Femur (tissue), 1 donor: ENCODE results near the gene SH3BGRL3.
"Not testable (repeated sequence)": the region's sequence is repeated elsewhere in the genome, so short reads cannot be mapped to it uniquely, and the experiment has no call there.

Source experiments
- DNase-seq: peaks from one replicate; pipeline ENCODE4 v3.0.0-alpha.2; 2017

The SH3BGRL3 gene

GRCh38 chr1:26291939-26292338, 12.1 kb downstream of the SH3BGRL3 start:
- DNase-seq = no peak

- not testable (repeated sequence) for DNase-seq
Observed at GRCh38 chr1:26292735-26293134, 12.8 kb downstream of the SH3BGRL3 start.

DNA sequence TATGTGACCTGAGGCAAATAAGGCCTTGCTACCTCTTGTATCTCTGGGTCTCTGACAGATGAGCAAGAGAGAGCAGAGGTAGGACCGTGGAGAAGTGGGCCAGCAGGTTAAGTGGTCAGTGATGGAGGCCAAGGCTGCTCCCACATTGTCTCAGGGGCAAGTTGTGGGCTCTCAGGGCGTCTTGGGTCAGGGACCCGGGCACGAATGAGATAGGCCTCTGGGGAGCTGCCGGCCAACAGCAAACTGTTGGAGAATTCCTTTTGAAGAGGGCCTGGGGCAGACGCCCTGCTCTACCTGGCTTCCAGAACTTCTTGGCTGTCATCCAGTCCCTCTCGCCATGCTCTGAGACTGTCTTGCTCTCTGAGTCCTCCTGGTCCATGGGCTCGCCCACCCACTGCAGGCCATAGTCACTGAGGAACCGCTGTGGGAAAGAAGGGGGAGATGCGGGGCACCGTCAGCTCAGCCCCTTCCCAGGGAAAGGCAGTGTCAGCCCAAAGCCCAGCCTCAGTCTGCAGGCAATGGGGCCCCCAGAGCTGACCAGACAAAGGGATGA, 14.1 kb downstream of the SH3BGRL3 start:
- no peak for DNase-seq

DNA sequence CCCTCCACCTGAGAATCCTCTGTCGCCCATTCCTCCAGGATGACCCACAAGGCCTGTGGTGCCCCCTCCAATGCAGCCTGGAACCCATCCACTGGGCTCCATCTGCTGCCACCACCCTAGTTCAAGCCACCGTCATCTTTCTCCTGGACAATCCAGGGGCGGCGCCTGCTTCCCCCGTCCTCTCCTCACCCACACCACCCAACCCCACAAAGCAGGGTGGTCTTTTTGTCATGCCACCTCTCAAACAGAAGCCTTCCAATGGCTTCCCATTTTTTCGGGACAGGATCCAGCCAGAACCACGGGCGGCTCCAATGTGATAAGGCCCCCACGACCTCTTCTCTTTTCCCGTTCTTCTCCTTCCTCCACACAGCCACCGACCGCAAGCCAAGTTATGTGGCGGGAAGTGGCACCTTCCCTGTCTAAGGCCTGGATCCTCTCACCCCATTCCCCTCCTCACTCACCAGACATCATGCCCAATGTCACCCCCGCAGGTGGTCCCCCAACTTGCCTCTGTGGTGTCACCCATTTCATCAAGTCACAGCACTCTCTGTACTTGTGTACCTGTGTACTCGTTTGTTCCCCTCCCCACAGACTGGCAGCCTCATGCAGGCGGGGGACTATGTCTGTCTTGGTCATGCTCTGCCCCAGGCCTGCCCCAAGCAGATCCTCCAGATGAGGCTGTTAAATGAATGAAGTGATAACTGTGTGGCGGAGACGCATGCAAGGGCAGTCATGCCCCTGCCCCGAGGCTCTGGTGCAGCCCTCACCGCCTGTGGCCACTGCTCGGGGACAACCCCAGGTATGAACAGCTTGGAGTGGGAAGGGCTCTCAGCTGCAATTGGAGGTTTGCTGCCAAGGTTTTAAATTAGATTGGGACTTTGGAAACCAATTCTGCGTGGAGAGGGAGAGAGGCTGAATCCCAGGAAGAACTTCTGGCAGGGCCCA, 15.6 kb downstream of the SH3BGRL3 start:
- DNase-seq = no peak

- no peak for DNase-seq
Observed at GRCh38 chr1:26296340-26297056, 16.6 kb downstream of the SH3BGRL3 start.

DNA sequence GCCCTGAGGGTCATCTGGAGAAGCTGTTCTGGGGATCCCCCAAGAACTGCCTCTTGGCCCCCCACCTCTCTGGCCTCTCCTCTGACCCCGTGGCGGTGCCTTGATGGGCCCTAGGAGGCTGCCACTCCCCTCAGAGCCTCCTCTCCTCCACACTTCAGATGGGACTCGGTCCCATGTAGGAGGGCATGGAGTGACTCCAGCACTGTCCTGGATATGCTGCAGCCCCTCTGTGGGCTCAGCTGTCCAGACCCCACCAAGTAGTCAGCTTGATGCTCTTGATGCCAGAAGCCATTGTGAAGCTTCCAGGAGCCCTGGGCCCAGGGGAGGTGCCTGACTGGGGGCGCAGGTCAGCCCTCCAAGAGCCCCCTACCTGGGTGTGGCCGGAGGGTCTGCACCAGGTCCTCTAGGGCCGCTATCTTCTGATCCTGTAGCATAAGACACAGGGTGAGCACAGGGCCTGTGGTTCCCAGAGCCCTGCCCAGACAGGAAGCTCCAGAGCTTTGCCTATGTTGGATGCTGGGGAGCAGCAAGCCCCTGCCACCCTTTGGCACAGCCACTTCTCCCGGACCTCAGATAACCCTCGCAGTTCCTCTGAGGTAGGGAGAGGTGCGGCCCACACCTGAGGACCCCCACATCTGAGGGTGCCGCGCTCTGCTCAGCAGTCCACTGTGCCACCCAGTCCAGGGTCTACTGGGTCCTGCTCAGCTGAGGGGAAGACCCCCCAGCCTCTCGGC, 17.3 kb downstream of the SH3BGRL3 start:
- no peak for DNase-seq

GRCh38 chr1:26297791-26298124, 17.9 kb downstream of the SH3BGRL3 start:
- no peak for DNase-seq

DNA sequence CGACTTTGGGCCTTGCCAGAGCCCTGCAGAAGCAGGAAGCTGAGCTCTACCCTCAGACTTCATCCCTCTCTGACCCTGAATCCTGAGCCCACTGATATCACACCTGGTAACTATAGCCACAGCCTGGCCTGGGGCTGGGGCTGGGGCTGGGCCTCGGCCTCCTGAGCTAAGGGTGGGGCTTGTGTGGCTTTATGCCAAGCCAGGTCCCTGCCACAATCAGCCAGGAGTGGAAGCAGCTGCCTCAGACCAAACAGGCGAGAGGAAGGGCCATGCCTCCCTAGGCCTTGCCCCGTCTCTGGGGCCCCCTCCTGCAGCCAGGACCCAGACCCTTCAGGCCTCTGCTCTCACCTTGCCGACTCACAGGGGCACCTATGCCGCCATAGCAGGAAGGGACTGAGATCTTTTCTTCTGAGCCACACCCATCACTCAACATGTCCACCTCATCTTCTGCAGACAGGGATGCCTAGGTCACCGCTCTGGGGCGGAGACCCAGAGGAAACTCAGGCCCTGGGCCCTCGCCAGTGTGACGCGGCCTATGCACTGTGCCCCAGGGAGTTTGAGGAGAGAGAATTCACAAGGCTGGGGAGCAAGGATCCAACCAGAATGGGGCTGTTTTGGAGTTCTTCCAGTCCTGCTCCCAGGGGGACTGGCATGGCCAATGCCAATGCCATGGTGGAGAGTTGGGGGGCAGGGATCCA, 20.8 kb downstream of the SH3BGRL3 start:
- no peak for DNase-seq

DNA sequence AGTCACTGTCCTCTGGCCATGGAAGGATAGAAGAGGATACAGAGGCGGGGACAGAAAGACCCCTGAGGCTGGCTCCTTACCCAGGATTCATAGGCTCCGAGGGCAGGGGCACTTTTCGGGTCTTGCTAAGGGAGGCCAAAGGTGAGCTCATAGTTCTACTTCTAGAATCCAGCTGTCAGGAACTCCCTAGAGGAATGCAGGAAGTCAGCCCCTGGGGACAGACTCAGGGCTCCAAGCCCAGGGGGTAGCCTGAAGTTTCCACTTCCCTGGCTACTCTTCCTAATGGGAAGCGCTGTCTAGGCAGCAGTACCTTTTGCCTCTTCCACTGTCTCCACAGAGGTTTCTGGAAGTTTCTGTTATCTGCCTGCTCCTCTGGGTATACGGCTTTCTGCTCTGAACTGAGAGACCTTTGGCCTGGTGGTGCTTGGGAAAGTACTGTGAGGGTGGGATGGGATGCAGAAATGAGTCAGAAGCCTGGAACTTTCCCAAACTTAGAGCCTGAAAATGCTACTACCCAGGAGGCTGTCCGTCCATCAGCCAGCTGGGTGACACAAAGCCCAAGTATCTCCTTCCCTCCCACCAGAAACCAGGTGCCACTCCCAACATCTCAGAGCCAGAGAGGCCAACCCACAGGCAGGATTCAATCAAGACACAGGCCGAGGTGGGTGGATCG, 23.0 kb downstream of the SH3BGRL3 start:
- DNase-seq = no peak

GRCh38 chr1:26305667-26306289, 25.9 kb downstream of the SH3BGRL3 start:
- no peak for DNase-seq

GRCh38 chr1:26306290-26307229, 26.7 kb downstream of the SH3BGRL3 start, which contains the start of gene UBXN11:
UBXN11 (minus strand) TSS chr1:26306636; CDS start chr1:26302883, 3,753 bp downstream.
- DNase-seq = peak; percentile 93

DNA sequence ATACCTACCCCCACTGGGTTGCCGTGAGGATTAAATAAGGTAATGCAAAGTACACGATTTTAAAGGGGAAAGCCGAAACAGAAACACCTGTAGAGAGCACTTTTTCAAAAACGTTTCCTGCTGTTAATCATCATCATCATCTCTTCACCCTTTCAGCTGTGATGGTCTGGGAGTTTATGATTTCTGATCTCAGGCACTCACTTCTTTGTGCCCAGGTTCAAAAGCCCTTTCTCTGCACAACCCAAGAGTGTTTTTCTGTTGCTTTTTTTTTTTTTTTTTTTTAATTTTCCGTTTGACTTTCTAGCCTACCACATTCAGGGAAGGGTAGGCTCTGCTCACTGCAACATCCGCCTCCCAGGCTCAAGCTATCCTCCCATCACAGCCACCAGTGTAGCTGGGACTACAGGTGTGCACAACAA, 27.5 kb downstream of the SH3BGRL3 start:
- no peak for DNase-seq

DNA sequence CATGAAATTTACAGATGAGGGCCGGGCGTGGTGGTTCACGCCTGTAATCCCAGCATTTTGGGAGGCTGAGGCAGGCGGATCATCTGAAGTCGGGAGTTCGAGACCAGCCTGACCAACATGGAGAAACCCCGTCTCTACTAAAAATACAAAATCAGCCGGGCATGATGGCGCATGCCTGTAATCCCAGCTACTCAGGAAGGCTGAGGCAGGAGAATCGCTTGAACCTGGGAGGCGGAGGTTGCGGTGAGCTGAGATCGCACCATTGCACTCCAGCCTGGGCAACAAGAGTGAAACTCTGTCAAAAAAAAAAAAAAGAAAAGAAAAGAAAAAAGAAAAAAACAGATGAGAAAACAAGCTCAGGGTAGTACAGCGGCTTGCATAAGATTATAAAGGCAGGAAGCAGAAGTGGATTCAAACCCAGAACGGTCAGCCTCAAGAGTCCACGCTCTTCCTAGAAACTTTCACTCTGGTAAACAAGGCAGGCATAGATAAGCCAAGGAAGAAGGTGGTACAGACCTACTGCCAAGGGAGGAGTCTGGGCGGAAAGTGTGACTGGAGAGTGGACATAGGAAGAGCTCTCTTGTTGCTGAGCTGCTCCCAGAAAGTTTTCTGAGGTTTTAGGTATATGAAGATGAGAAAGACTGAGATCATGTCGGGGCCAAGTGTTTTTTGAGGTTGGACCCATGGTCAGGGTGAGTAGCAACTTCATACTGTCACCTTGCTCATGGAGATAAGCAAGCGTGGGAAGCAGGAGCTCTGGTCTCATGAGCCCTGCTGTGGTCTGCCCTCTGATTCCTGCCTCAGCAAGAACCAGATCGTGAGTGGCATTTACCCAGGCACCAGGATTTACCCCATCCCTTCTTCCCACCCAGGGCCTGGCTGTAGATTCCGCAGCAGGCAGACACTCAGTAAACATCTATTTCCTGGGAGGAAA, 28.3 kb downstream of the SH3BGRL3 start:
- DNase-seq = not testable (repeated sequence)

- DNase-seq = no peak
Observed at GRCh38 chr1:26314501-26314900, 34.6 kb downstream of the SH3BGRL3 start.

- no peak for DNase-seq
Observed at GRCh38 chr1:26315874-26316850, 36.3 kb downstream of the SH3BGRL3 start.

GRCh38 chr1:26317146-26317545, 37.3 kb downstream of the SH3BGRL3 start:
- DNase-seq = no peak

DNA sequence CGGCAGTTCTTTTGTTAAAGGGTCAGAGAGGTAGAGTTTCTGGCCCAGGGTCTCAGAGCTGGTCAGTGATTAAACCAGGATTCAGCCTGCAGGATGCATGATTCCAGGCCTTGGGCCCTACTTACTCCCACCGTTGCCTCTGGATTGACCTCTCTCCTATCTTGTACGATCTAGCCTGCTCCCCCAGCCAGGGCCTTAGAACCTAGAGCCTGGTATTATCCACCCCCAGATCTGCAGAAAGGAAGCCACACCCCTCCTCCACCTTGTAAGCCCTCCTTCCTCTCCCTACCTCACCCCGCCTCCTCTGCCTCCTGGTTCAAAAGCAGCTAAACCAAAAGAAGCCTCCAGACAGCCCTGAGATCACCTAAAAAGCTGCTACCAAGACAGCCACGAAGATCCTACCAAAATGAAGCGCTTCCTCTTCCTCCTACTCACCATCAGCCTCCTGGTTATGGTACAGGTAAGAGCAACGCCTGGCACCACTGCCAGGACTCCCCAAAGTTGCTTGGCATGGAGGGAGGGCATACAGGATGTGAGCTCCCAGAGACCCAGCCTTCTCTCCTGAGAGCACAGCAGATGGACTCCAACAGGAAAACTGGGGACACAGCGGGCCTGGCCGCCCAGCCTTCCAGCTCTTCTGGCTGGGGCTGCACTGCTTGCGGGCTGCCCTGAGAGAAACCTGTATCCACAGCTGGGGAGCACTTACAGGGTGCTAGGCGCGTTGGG, 37.9 kb downstream of the SH3BGRL3 start, which contains the start of gene CD52:
CD52 (plus strand) TSS at position 347 of the 726 bp plus-strand sequence; CDS start at position 407, 60 bp downstream.
- no peak for DNase-seq
